ENCODE measurements around the gene SDHA.
"Not testable (repeated sequence)": the region's sequence is repeated elsewhere in the genome, so short reads cannot be mapped to it uniquely, and the experiment has no call there.

DNA sequence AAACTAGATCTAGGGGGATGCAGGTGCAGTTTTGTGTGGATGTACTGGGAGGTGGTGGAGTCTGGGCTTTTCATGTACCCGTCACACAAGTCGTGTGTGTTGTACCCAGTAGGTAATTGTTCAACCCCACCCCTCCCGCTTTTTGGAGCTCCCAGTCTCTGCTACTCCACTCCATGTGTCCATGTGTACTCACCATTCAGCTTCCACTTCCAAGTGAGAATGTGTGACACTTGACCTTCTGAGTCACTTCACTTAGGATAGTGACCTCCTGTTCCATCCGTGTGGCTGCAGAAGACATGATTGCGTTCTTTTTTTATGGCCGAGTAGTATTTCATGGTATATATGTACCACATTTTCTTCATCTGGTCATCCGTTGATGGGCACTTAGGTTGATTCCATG lies 22.4 kb downstream of the SDHA start:
- TF ChIP-seq CTCF (IDR thresholded peaks at IDR 0.05 in 2 of 3, conservative IDR thresholded peaks at IDR 0.05 in 1 of 3; ENCODE audit: borderline replicate concordance in 1 of 3, insufficient read depth in 1 of 3, low read depth in 2 of 3, low read length in 2 of 3); POLR2A (IDR thresholded peaks at IDR 0.05; ENCODE audit: borderline replicate concordance, extremely low read depth, insufficient read depth, insufficient read length); JUND (IDR thresholded peaks at IDR 0.05); EGR1 (IDR thresholded peaks at IDR 0.05; ENCODE audit: low read depth): not testable (repeated sequence)

Data from HCT116 (cell line).